Omental fat pad (tissue), 4 donors: ENCODE results near the gene TTBK1. TPM values are rescaled to one million over a fixed set of nuclear protein-coding genes. Genes with fewer than 3 reads are reported as not detected.
A peak's percentile ranks its signal among the peaks of the same experiment; 100 is the strongest.

ENCODE experiments used
- ATAC-seq: fragments of 150-250 bp; one replicate; pipeline ENCODE4 v1.9.1; 2016; ENCODE audit warnings: mild to moderate bottlenecking, moderate library complexity; ENCODE audit not compliant: low FRiP score
- DNase-seq: peaks from one replicate; pipeline ENCODE4 v3.0.0-alpha.2; 2019; ENCODE audit warnings: low spot score
- total RNA-seq, 4 donors: library from RNA; depleted of rRNA; stranded (reverse); fragments of >200 nt; gene quantifications; one replicate each; pipeline ENCODE4 v1.1.0, GENCODE V29; 2016
- TF ChIP-seq, protein P1 (sequence below), 3 donors: fragments of 450-650 bp; IDR thresholded peaks; one replicate each; pipeline ENCODE4 v1.5.1; 2016 to 2017; ENCODE audit warnings: antibody characterized with exemption in 3 of 3, mild to moderate bottlenecking in 3 of 3, moderate library complexity in 2 of 3

TTBK1 gene
- total RNA-seq, 4 donors from 2014 or later: not detected

- DNase-seq (no peak), ATAC-seq (peak; percentile 75)
- TF ChIP-seq, protein P1, sequence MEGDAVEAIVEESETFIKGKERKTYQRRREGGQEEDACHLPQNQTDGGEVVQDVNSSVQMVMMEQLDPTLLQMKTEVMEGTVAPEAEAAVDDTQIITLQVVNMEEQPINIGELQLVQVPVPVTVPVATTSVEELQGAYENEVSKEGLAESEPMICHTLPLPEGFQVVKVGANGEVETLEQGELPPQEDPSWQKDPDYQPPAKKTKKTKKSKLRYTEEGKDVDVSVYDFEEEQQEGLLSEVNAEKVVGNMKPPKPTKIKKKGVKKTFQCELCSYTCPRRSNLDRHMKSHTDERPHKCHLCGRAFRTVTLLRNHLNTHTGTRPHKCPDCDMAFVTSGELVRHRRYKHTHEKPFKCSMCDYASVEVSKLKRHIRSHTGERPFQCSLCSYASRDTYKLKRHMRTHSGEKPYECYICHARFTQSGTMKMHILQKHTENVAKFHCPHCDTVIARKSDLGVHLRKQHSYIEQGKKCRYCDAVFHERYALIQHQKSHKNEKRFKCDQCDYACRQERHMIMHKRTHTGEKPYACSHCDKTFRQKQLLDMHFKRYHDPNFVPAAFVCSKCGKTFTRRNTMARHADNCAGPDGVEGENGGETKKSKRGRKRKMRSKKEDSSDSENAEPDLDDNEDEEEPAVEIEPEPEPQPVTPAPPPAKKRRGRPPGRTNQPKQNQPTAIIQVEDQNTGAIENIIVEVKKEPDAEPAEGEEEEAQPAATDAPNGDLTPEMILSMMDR (IDR thresholded peaks at IDR 0.05): no peak
Measured at GRCh38 chr6:43246301-43247113, 3.2 kb downstream of the TTBK1 start.

GRCh38 chr6:43247114-43247999 lies 4.1 kb downstream of the TTBK1 start:
- peak; percentile 97 for ATAC-seq
- TF ChIP-seq, protein P1 (IDR thresholded peaks at IDR 0.05): no peak
- no peak for DNase-seq

DNA sequence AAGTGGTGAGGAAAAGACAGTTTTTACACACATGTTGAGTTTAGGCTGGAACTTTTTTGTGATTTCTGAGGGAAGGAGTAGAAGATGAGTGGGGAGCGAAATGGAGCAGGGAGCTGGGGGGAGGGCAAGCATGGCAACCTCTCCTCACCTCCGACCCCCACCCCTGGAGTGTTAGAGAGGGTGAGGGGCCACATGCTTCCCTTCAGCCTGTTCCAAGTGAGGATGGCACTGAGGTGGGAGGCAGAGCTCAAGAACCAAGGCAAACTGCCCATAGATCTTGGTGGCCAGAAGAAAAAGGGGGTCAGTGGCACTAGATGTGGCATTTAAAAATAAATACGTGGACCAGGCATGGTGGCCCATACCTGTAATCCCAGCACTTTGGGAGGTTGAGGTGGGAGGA lies 4.8 kb downstream of the TTBK1 start:
- no peak for ATAC-seq
- TF ChIP-seq, protein P1 (IDR thresholded peaks at IDR 0.05): no peak
- DNase-seq: no peak

- no peak for DNase-seq
Measured at GRCh38 chr6:43248791-43249190, 5.5 kb downstream of the TTBK1 start.

GRCh38 chr6:43250992-43251373 lies 7.7 kb downstream of the TTBK1 start:
- TF ChIP-seq, protein P1 (IDR thresholded peaks at IDR 0.05): no peak
- no peak for DNase-seq
- ATAC-seq: no peak

More at GRCh38 chr6:43248791-43249190, 5.5 kb downstream of the TTBK1 start:
- ATAC-seq: no peak
- TF ChIP-seq, protein P1 (IDR thresholded peaks at IDR 0.05): no peak

DNA sequence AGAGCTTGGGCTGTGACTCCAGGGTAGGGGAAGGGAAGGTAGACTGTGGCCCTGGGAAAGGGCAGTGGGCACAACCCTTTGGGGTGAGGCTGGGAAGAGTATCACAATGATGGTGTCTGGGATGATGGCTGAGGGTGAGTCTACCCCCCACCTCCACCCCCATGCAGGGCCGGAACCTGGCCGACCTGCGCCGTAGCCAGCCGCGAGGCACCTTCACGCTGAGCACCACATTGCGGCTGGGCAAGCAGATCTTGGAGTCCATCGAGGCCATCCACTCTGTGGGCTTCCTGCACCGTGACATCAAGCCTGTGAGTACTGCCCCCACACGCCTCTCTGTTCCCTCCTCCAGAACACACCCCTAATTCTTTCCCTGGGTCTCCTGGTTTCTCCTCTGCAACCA lies 10.1 kb downstream of the TTBK1 start:
- TF ChIP-seq, protein P1 (IDR thresholded peaks at IDR 0.05): no peak
- DNase-seq: no peak
- ATAC-seq: no peak
